HT-29 (cell line): ENCODE measurements around the gene FLVCR2. TPM values are rescaled to one million over a fixed set of nuclear protein-coding genes. Genes with fewer than 3 reads are reported as not detected.

Experiments
- DNase-seq: peaks from one replicate; pipeline ENCODE4 v3.0.0-alpha.2; 2015; ENCODE audit warnings: low spot score
- total RNA-seq: library from RNA; depleted of rRNA; stranded (reverse); fragments of >200 nt; shearing (Covaris generic); gene quantifications from 2 replicates; pipeline ENCODE4 v1.2.3, GENCODE V29; 2014

FLVCR2 gene
- total RNA-seq, 1 experiment from 2014 or later, result 2.7 TPM

DNA sequence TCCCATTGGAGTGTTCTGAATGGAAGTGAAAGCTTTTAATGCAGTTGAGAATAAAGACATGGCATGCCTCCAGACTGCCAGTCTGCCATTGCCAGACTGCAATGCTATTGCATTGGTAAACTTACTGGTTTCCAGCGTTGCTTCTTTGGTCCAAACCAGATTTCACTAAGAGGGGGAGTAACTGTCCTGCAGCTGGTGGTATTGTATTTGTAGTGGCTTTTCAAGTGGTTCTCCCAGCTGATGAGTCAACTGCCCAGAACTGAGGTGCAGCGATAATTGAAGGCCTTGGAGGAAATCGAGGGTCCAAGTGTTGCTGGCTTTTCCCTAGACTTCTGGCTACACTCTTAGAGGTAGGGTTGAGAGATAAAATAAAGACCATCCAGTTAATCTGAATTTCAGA is 50.4 kb downstream of the FLVCR2 start:
- no peak for DNase-seq

DNA sequence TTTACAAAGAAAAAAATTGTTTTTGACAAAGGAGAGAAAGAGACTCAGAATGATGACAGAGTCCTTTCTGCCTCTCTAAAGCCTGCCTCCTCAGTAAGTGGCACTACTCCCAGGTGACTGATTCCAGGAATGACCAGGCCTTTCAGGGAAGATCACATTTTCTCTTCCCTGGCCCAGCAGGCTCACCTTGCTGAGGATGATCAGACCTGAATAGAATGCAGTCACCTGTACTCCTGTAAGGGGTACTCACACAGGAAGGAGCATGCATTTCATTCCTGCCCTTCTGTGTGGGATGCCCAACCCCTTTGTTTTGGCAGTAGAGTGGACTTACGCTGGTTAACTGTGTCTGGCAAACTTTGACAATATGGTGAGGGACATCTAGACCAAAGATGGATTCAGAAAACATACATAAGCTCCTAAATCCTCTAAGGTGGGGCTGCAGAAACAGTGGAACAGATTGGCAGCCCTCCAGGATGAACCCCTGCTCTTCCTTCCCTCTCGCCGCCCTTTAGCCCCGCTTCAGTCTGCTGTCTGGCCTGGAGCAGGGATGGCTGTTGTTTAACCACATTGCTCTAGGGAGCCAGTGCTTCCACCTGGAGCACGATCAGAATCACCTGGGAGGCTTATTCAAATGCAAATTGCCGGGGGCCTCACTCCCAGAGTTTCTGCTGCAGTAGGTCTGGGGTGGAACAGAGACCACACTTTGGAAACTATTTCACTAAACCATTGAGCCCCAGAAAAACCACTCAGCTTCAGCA is 52.5 kb downstream of the FLVCR2 start:
- no peak for DNase-seq

DNA sequence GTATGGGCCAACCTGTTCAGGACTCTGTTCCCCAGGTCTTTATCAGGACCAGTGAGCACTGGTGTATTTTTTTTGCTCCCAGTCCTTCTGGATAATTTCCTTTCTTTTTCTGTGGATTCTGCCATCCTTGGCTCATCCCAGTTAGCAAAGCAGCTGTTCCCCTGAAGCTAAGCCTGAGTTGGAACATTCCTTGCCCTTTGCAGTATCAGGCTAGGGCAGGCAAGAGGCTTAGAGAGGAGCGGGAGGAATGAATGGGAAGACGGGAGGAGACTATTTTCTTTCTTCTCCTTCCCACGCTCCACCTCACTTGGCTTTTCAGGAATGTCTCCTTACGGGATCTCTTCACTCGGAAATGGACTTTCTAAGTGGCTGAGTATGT is 53.0 kb downstream of the FLVCR2 start:
- no peak for DNase-seq

DNA sequence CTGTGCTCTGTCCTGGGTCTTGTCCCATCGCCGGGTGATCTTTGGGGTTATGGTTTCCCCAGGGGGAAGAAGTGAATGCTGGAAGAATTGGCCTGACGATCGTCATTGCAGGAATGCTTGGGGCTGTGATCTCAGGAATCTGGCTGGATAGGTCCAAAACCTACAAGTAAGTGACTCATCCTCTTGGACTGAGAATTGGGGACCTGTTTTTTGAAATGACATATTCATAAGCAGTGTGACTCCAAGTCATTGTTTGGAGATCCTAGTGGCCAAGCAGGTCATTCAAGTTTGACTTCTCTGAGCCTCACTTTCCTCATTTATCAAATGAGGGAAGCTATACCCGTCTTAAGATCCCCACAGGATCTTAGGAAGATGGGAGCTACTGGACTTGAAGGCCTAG is 56.4 kb downstream of the FLVCR2 start:
- no peak for DNase-seq

DNA sequence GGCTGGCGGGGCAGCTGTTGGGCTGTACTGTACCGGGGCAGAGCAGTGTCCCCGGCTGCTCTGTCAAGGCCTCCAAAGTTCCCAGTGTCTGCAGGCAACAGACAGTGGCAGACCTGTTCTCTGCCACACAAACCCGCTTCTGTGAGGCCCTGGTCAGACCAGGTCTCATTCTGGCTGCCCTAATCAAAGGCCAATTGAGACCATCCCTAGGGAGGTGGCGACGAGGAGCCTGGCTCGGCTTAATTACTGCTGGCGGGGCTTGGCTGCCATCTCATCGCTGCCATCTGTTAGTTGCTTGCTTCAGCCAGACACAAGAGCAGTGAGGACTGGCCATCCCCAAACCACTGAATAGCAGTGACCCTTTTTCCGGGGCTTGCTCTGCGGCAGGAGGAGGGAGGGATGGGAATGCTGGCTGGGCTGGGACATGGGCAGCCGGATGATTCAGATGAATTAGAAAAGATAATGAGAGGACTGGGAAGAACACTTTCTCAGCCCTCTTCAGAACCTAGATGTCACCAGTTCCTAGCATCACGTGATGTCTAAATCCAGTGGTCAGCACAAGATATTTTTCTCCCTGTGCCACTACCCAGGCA is 57.8 kb downstream of the FLVCR2 start:
- no peak for DNase-seq

DNA sequence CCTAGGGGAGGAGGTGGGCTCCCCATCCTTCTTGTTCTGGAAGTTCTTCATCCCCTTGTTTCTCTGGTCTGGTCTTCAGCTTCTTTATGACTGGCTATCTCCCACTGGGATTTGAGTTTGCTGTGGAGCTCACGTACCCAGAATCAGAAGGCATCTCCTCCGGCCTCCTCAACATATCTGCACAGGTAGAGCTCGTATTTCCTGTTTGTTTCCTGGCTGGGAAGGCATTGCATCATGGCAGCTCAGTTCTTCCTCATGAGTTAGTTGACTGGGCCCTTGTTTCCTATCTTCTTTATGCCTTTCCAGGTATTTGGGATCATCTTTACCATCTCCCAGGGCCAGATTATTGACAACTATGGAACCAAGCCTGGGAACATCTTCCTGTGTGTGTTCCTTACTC is 62.5 kb downstream of the FLVCR2 start:
- no peak for DNase-seq

DNA sequence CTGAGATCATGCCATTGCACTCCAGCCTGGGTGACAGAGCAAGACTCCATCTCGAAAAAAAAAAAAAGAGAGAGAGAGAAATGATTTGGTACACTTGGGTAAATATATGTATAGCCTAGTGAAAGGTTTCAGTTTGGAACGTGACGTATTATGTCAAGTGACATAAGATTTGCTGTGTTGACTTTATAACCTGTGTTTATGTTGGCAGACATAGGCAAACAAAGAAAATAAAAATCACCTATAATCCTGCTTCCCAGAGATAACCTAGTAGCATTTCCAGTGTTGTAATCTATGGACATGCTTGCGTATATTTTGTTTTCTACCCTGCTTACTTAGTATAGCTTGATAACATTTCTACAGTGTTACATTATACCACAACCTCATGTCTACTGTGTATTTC is 65.6 kb downstream of the FLVCR2 start:
- no peak for DNase-seq

DNA sequence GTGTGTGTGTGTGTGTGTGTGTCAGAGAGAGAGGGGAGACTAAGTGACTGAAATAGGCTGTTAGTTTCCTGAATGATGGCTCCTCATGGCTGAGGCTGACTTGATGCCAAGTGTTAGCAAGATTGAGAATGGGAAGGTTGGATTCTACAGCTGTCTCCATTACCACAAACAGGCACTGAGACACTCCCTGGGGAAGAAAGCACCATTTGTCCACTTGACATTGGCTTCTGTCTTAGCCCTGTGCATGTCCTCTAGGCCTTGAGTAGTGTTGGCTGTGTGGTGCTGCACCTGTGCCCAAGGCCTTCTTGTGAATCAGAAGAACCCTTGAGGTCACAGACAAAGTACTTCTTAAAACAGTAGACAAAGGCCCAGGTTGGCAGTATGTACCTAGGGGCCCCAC is 66.6 kb downstream of the FLVCR2 start:
- DNase-seq, result no peak

DNA sequence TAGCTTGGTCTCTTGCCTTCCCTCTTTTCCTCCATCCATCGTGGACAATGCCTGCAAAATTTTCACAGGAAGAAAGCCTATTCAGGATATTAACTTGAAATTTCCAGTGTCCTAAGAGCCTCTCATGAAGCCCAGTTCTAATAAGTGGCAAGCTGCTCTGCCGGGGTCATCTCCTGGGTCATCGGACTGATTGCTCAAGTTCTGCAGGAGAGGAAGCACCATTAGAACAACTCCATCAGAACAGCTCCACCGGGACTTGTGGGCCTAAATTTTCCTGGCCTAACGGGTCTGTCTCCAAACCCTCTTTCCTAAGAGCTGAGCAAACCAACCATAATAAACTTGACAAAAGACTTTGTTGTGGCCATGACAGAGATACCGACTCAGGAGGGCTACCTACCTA is 68.3 kb downstream of the FLVCR2 start:
- DNase-seq, result no peak

DNA sequence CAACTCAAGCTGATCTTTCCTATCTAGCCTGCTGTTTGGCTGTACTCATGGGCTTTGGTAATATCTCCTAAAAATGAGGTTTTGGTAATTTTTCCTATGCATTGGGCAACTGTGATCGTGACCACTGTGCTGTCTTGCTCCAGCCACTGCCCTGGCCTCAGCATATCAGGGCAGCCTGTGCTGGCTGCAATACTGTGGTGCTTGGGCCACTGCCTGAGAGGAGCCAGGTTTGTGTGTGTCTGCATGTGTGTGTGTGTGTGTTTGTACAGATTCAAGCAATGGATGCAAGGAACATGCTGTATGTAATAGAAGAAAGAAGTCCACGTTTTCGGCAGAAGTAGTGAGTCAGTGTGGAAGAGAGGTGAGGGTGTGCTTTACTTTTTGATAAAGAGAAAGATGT is 69.2 kb downstream of the FLVCR2 start:
- no peak for DNase-seq

DNA sequence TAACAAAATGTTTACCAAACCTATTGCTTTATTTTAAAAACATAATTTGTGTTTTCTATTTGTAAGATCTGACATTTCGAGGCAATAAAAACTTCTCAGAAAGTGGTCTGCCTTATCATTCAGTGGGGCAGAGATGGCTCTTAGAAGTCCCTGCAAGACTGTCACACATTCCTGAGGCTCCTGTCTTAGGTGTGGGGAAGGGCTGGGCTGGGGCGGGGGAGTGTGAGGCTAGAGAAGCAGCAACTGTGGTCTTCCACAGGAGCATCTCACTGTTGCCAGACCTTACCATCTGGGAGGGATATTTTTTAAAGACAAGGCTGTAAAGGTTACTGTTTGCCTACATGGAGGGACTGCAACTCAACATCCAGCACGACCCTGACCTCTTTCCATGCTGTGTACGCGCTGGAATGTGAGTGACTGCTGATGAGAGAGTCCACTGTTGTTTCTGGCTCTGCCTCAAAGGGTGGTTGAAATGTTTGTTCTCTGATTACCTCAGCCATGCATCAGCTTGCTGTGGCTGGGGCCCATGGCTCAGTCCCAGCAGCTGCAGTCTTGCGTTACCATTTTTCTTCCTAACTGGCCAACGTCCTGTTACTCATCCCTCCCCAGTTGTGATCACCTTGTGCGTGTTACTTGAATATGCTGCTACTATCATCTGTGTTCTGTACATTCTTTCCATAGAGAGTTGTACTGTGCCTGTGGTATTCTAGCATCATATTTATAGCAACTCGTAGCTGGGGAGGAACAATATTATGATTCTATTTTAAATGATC is 69.8 kb downstream of the FLVCR2 start:
- peak; percentile 54 for DNase-seq

DNA sequence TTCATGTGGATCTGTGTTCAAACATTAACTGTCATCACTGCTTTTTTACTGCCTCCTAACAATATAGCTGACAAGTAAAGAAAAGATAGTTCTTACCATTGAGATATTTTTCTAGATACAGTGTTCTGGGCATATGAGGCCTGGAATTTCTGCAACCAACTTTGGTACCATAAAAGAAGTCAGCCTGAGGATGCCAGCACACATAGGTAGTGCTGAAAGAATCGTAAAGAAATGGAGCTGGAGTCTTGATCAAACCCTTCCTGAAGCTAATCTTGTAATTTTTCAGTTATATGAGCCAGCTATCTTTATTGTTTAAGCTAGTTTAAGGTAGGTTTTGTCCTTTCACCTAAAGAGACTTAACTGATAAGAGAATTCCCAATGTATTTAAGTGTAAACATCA is 70.9 kb downstream of the FLVCR2 start:
- DNase-seq, result no peak

DNA sequence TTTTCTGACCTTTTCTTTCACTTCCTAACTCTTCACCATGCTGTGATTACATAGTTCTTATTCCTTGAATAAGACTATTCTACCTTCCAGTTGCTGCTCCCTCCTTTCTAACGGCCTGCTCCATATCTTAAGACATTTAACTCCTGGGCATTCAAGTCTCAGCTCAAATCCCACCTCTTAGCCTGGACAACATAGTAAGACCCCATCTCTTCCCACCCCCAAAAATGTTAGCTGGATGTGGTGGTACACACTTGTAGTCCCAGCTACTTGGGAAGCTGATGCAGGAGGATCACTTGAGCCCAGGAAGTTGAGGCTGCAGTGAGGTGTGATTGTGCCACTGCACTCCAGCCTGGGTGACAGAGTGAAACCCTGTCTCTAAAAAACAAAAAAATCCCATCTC is 71.4 kb downstream of the FLVCR2 start:
- no peak for DNase-seq

DNA sequence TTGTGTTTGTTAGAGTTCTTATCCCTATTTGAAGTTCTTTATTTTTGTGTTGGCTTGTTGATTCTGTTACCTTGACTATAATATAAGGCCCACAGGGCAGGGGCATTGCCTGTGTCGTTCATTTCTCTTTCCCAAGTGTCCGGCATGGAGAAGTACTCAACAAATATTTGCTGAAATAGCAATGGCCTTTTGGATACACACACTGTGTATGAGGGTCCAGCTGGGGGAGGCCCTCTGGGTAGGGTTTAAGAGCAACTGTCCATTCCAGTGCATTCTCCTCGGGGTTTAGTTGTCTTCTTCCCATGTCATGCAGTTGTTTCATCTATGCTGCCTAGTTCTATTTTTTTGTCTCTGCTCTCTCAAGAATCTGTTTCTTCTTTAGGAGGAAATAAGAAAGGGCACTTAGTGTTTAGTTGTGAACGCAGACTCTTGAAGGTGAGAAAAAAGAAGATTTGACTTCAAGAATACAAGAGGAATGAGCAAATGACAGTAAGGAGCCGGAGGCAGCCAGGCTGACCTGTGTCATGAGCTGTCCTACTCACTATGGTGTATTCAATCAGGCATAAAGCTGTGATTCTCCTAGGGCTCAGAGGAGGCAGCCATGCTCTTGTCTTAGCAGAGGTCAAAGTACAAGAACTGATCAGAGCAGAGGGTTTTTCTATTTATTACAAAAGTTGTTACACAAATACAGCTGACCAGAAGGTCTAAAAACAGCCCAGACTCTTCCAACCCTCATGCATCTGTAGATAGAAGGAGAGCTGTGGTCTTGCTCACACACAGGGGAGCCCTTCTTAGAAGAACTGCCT is 72.0 kb downstream of the FLVCR2 start:
- no peak for DNase-seq

DNA sequence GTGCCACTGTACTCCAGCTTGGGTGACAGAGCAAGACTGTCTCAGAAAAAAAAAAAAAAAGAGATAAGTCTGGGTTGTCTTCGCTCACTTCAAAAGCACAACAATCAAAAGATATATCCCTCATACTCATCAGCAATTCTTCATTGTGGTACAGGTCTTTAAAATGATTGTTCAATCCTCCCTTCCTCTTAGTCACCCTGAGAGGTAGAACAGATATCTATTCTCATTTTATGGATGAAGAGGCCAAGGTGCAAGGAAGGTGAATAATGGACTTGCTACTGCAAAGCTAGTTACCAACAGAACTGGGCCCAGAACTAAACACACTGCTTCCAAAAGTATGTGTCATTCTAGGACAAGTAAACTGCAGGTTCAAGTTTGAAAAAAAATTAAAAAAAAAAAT is 75.1 kb downstream of the FLVCR2 start:
- DNase-seq, result no peak

DNA sequence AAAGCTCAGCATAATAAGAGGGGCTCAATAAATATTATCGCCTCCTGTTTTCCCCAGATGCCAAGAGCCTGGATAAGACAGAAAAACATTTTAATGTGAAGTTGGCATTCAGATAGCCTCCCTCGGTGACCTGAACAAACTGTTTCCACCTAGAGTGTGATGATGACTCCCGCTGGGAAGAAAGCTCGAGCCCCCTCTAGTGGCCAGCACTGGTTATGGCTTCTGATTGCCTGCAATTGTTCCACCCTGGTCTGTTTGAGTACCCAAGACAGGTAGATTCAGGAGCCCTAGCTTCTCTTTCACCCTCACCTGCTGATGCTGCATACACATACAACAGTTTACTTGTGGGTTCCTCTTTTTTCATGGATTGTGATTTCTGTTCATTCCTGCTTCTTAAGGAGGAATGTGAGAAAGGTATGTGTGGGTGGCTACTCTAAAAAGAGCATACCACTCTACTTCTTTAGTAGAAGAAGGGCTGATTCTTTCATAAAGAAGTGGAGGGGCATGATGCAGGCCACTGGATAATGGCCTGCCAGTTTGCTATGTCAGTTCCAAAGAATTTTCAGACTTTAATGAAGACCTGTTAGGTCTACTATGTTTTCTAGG is 75.8 kb downstream of the FLVCR2 start:
- peak; percentile 83 for DNase-seq

DNA sequence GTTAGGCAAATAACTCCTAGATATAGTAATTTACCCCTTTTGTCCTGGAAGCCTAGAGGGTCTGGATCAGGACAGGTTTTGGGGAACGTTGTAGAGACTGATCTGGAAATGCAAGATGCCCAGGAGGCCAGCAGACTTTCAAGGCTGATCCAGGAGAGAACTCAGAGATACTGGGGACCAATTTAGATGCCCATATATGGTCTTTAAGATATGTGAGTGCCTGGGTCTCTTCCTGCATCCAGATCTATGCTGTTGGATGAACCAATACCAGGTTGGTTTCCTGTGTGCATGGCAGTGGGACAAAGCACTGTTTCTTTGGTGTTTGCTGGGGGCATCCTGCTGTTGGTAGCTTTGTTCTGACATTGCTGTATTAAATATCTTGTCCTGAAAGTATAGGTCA is 76.8 kb downstream of the FLVCR2 start:
- DNase-seq, result no peak

DNA sequence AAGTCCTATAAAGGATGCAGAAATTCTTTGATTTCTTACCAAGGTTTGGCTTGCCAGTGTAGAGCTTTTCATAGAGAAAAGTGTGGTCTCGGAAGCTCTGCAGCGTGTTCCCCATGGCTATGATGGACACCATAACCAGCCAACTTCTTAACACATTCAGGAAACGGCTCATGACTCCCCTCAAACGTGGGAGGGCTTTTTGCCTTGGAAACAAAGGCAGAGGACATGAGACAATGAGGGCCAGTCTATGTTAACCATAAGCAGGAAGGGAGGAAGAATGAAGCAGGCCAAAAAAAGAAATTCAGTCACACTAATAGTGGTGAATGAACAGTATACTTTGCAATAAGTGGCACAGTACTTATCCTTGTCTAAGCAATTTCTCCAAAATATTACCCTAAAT is 78.9 kb downstream of the FLVCR2 start:
- DNase-seq, result no peak

DNA sequence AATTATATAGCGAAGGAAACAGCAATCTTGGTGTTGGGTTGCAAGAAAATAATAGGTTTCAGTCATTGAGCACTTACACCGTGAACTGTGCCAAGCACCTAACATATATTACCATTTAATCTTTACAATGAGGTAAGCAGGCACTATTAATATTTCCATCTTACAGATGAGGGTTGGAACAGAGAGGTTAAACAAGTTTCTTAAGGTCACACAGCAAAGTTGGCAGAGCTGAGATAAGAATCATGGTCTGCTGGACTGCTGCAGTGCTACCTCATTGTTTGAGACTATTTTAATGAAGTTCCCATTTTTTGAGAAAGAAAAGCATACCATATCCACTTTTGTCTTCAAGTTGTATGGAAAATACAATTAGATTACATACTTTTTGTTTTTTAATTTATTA is 80.5 kb downstream of the FLVCR2 start:
- no peak for DNase-seq

DNA sequence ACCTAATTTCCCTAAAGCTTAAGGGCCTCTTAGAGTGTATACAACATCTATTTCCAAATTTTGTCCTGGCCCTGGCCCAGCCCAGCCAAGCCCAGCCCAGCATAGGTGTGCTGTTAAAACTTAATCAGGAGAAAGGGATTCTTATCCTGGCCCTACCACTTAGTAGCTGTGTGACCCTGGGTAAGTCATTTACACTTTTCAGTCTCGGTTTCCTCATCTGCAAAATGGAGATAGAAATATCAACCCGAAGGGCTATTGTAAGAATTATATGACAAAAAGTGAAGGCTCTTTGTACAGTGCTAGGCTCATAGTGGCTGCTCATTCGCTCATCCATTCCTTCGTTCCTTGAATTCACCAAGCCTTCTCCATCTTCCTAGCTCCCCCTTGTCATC is 81.8 kb downstream of the FLVCR2 start:
- no peak for DNase-seq

DNA sequence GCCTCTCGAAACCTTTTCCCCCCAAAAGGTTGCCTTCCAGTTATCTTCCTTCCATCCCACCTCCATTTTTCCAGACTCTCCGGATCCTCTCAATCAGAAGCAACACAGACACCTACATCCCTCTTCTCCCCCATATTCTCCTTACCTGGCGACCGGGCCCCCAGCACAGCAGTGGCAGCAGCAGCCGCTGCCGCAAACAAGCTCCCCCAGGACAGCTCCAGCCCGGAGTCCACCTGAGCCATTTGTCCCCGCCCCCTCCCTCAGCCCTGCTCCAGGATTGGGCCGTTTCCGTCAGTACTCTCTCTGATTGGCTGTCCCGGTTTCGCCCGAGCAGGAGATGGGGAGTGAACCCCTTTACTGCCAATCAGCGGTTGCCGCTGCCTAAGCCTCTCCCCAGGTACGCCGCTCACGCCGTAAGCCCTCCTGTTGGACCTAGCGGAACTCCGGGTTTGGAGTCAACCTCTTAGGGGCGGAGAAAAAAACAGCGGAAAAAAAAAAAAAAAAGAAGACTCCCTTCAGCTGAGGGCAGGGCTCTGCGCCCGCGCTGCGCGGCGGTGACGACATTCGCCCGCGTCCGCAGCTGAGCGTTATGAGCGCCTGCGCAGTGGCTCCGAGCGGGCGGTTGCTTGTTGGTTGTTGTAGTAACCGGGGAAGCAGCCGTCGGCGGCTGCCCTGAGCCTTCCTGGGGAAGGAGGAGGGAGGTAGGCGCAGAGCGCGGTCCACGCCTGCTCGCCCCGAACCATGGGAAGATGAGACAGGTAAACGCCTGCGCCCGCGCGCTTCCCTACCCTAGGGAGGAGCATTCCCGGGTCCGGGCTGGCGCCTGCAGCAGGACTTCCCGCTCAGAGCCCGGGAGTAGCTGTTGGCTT is 82.4 kb downstream of the FLVCR2 start, which contains the start of the genes ERG28 and TTLL5:
Gene ERG28, minus strand, starts transcription at position 247 of the 869 bp plus-strand sequence. CDS start 3,374 bp downstream, outside the sequence.
Gene TTLL5, plus strand, starts transcription at position 617 of the 869 bp plus-strand sequence. CDS start 1,904 bp downstream, outside the sequence.
- DNase-seq, result peak; percentile 94
